Measurements from ENCODE around the gene TMEM225B.
"Not testable (repeated sequence)": the region's sequence is repeated elsewhere in the genome, so short reads cannot be mapped to it uniquely, and the experiment has no call there.

The TMEM225B gene

DNA sequence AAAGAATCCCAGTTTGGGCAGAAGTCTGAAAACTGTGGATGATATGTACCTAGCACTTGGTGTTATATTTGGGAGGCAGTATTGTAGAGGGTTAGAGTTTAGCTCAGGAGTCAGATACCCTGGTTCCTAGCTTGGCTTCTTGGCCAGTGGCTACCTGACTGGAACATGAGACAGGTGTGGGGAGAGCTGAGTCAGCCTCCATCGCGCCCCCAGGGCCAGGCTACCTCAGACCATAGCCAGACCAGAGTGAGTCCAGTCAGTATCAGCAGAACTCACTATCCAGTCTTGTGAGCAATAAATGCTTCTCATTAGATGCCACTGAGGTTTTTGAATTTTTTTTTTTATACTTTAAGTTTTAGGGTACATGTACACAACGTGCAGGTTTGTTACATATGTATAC is 55.7 kb downstream of the TMEM225B start:
- no peak for DNase-seq

DNA sequence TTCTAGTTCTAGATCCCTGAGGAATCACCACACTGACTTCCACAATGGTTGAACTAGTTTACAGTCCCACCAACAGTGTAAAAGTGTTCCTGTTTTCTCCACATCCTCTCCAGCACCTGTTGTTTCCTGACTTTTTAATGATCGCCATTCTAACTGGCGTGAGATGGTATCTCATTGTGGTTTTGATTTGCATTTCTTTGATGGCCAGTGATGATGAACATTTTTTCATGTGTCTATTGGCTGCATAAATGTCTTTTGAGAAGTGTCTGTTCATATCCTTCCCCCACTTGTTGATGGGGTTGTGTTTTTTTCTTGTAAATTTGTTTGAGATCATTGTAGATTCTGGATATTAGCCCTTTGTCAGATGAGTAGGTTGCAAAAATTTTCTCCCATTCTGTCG is 56.6 kb downstream of the TMEM225B start:
- DNase-seq, result not testable (repeated sequence)

DNA sequence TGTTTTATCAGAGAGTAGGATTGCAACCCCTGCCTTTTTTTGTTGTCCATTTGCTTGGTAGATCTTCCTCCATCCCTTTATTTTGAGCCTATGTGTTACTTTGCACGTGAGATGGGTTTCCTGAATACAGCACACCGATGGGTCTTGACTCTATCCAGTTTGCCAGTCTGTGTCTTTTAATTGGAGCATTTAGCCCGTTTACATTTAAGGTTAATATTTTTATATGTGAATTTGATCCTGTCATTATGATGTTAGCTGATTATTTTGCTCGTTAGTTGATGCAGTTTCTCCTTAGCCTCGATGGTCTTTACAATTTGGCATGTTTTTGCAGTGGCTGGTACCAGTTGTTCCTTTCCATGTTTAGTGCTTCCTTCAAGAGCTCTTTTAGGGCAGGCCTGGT is 59.8 kb downstream of the TMEM225B start:
- not testable (repeated sequence) for DNase-seq
